Osteocyte (in vitro differentiated cells): Measurements from ENCODE around the gene PLSCR1. TPM values are rescaled to one million over a fixed set of nuclear protein-coding genes. Genes with fewer than 3 reads are reported as not detected.

Experiments
- DNase-seq: peaks from one replicate; pipeline ENCODE4 v3.0.0; 2021; ENCODE audit warnings: mixed read lengths; ENCODE audit not compliant: unreplicated experiment; ENCODE audit errors: extremely low spot score
- H3K27ac Mint-ChIP-seq: one replicate; pipeline ENCODE4 v1.8.0; 2021; ENCODE audit warnings: mild to moderate bottlenecking, mixed read lengths; ENCODE audit not compliant: unreplicated experiment
- H3K27me3 Mint-ChIP-seq: one replicate; pipeline ENCODE4 v1.8.0; 2021; ENCODE audit warnings: mixed read lengths; ENCODE audit not compliant: unreplicated experiment
- H3K36me3 Mint-ChIP-seq: one replicate; pipeline ENCODE4 v1.8.0; 2021; ENCODE audit warnings: mixed read lengths; ENCODE audit not compliant: unreplicated experiment
- H3K4me1 Mint-ChIP-seq: one replicate; pipeline ENCODE4 v1.8.0; 2021; ENCODE audit warnings: mixed read lengths; ENCODE audit not compliant: unreplicated experiment
- H3K4me3 Mint-ChIP-seq: one replicate; pipeline ENCODE4 v1.8.0; 2021; ENCODE audit warnings: mild to moderate bottlenecking, moderate library complexity, mixed read lengths; ENCODE audit not compliant: unreplicated experiment
- H3K9me3 Mint-ChIP-seq: one replicate; pipeline ENCODE4 v1.8.0; 2021; ENCODE audit warnings: mixed read lengths; ENCODE audit not compliant: unreplicated experiment
- CTCF ChIP-seq: fragments of 200-600 bp; sonication (generic); IDR thresholded peaks from 2 replicates; pipeline ENCODE4 v1.5.0; 2021; ENCODE audit warnings: antibody characterized with exemption, mild to moderate bottlenecking, moderate library complexity
- total RNA-seq: library from RNA; stranded (reverse); gene quantifications from 2 replicates; pipeline ENCODE4 v1.2.1, GENCODE V29; 2021

Gene PLSCR1
- total RNA-seq, 1 donor from 2014 or later, result 48.1 TPM

- no peak for TF ChIP-seq CTCF
- H3K9me3 Mint-ChIP-seq, result peaks cover 7% of the 10 kb centered on the region
- no peak overlapping the region for H3K4me3 Mint-ChIP-seq
- no peaks in the 10 kb centered on the region for H3K36me3 Mint-ChIP-seq
- no peaks in the 10 kb centered on the region for H3K27me3 Mint-ChIP-seq
- DNase-seq, result no peak
- no peak overlapping the region for H3K27ac Mint-ChIP-seq
- no peaks in the 10 kb centered on the region for H3K4me1 Mint-ChIP-seq
These were observed 16.3 kb upstream of the PLSCR1 start for GRCh38 chr3:146560678-146561077.

- Mint-ChIP-seq H3K4me3 (no peak overlapping the region), H3K4me1 (no peaks in the 10 kb centered on the region), H3K27ac (no peak overlapping the region), H3K27me3 (no peaks in the 10 kb centered on the region), H3K36me3 (no peaks in the 10 kb centered on the region), H3K9me3 (peaks cover 7% of the 10 kb centered on the region)
- DNase-seq, result no peak
- no peak for TF ChIP-seq CTCF
These were observed 15.0 kb upstream of the PLSCR1 start for GRCh38 chr3:146559388-146559787.

GRCh38 chr3:146558781-146559180, 14.4 kb upstream of the PLSCR1 start:
- no peak overlapping the region for H3K4me3 Mint-ChIP-seq
- no peak for TF ChIP-seq CTCF
- H3K36me3 Mint-ChIP-seq, result no peaks in the 10 kb centered on the region
- H3K9me3 Mint-ChIP-seq, result peaks cover 7% of the 10 kb centered on the region
- no peak for DNase-seq
- no peak overlapping the region for H3K27ac Mint-ChIP-seq
- H3K27me3 Mint-ChIP-seq, result no peaks in the 10 kb centered on the region
- H3K4me1 Mint-ChIP-seq, result no peaks in the 10 kb centered on the region

GRCh38 chr3:146557745-146558144, 13.3 kb upstream of the PLSCR1 start:
- peaks cover 2% of the 10 kb centered on the region for H3K9me3 Mint-ChIP-seq
- no peak for TF ChIP-seq CTCF
- no peaks in the 10 kb centered on the region for H3K27me3 Mint-ChIP-seq
- H3K36me3 Mint-ChIP-seq, result no peaks in the 10 kb centered on the region
- DNase-seq, result no peak
- H3K27ac Mint-ChIP-seq, result no peak overlapping the region
- no peaks in the 10 kb centered on the region for H3K4me1 Mint-ChIP-seq
- H3K4me3 Mint-ChIP-seq, result no peak overlapping the region

DNA sequence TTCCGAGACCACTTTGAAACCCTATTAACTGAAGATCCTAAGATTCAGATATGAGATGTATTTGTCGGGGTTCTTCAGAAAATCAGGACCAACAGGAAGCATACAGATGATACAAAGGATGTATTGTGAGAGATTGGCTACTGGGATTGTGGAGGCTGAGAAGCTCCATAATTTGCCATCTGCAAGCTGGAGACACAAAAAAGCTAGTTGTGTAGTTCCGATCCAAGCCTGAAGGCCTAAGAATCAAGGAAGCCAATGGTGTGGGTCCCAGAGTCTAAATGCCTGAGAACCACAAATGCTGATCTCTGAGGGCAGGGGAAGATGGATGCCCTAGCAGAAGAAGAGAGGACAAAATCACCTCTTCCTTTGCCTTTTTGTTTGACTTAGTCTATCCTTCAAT, 10.9 kb upstream of the PLSCR1 start:
- Mint-ChIP-seq H3K4me1 (peaks cover 12% of the 10 kb centered on the region), H3K36me3 (no peaks in the 10 kb centered on the region), H3K4me3 (no peak overlapping the region), H3K27ac (no peak overlapping the region), H3K9me3 (no peaks in the 10 kb centered on the region), H3K27me3 (no peaks in the 10 kb centered on the region)
- TF ChIP-seq CTCF, result no peak
- no peak for DNase-seq
